ENCODE data around the gene TANC2. TPM values are rescaled to one million over a fixed set of nuclear protein-coding genes. Genes with fewer than 3 reads are reported as not detected.
A peak's percentile ranks its signal among the peaks of the same experiment; 100 is the strongest.

TANC2 gene
- total and polyA plus RNA-seq, 4 donors = 50.8 to 118 (median 71.3) TPM

DNA sequence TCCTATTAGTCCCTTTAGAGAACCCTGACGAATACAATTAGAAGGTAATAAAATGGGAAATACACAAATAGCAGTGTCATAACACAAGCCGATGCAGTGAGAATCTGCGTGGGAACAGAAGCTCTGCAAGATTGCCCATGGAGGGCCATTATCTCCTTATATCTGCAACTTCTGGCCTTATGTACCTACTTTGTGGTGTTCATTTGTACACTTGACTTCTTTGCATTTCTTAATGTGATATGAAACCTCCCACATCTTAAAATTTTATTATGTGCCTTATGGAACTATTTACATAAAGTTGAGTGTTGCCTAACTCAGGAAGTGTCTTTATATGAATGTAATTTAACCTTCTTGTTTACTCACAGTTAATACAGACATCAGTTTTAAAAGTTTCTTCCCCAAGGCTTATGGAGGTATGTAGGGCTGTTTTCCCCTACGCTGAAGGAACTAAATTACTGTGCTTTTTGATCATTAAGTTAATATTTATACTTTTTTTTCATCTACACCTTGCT, 10.1 kb upstream of the TANC2 start:
- no peak overlapping the region for H3K27ac ChIP-seq (ENCODE audit: low read depth, low read length)
- no peak overlapping the region for H3K4me3 ChIP-seq (ENCODE audit: low read depth, low read length)
- H3K27me3 ChIP-seq (ENCODE audit: control insufficient read depth, insufficient read depth, low read length) = no peaks in the 10 kb centered on the region
- H3K4me1 ChIP-seq (ENCODE audit: control insufficient read depth, insufficient read depth, low read length) = no peaks in the 10 kb centered on the region
- peak in 1 of 6 donors; percentile 37 for DNase-seq (ENCODE audit: low read depth in 4 of 6, low spot score in 6 of 6)
- no CpG with 5 or more reads among the region's 4 CpGs for WGBS (ENCODE audit: insufficient coverage)
- no peaks in the 10 kb centered on the region for H3K9me3 ChIP-seq (ENCODE audit: control insufficient read depth, insufficient read depth, low read length)
- H3K36me3 ChIP-seq (ENCODE audit: control insufficient read depth, insufficient read depth, low read length) = no peaks in the 10 kb centered on the region

GRCh38 chr17:62963296-62963695, 2.7 kb upstream of the TANC2 start:
- Histone ChIP-seq H3K4me1 (ENCODE audit: control insufficient read depth, insufficient read depth, low read length) (peaks cover 8% of the 10 kb centered on the region), H3K27ac (ENCODE audit: low read depth, low read length) (no peak overlapping the region), H3K36me3 (ENCODE audit: control insufficient read depth, insufficient read depth, low read length) (no peaks in the 10 kb centered on the region), H3K27me3 (ENCODE audit: control insufficient read depth, insufficient read depth, low read length) (no peaks in the 10 kb centered on the region), H3K9me3 (ENCODE audit: control insufficient read depth, insufficient read depth, low read length) (no peaks in the 10 kb centered on the region), H3K4me3 (ENCODE audit: low read depth, low read length) (no peak overlapping the region)
- DNase-seq (ENCODE audit: low read depth in 4 of 6, low spot score in 6 of 6) = no peak
- WGBS (ENCODE audit: insufficient coverage) = 74% methylated on average over 3 of the region's 3 CpGs

GRCh38 chr17:62964506-62964905, 1.5 kb upstream of the TANC2 start:
- no peak for DNase-seq (ENCODE audit: low read depth in 4 of 6, low spot score in 6 of 6)
- no peaks in the 10 kb centered on the region for H3K27me3 ChIP-seq (ENCODE audit: control insufficient read depth, insufficient read depth, low read length)
- H3K4me3 ChIP-seq (ENCODE audit: low read depth, low read length) = no peak overlapping the region
- no CpG with 5 or more reads among the region's 4 CpGs for WGBS (ENCODE audit: insufficient coverage)
- H3K9me3 ChIP-seq (ENCODE audit: control insufficient read depth, insufficient read depth, low read length) = no peaks in the 10 kb centered on the region
- no peak overlapping the region for H3K27ac ChIP-seq (ENCODE audit: low read depth, low read length)
- no peaks in the 10 kb centered on the region for H3K36me3 ChIP-seq (ENCODE audit: control insufficient read depth, insufficient read depth, low read length)
- peaks cover 8% of the 10 kb centered on the region for H3K4me1 ChIP-seq (ENCODE audit: control insufficient read depth, insufficient read depth, low read length)

DNA sequence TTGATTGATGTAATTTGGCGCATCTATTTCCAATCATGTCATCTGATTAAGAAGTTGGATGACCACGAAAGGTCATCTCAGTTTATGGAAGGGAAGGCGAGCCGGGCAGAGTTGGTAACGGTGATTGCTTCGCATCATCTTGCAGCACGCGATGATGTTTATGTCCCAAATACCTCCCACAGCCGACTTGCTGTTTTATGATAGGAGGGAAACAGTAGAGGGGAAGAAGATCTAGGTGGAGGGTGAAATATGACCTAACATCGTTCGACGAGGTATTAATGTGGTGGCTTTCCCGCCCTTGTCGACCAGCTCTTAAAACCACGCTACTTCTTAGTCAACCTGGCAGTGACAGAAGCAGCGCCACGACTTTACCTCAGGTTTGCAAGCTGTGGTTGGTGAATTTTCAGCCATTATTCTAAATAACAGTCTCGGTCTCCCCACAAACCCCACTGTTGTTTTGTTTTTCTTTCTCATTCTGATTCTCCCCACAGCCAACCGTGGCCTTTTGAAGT, 805 bp upstream of the TANC2 start:
- H3K27me3 ChIP-seq (ENCODE audit: control insufficient read depth, insufficient read depth, low read length) = no peaks in the 10 kb centered on the region
- H3K36me3 ChIP-seq (ENCODE audit: control insufficient read depth, insufficient read depth, low read length) = no peaks in the 10 kb centered on the region
- H3K4me1 ChIP-seq (ENCODE audit: control insufficient read depth, insufficient read depth, low read length) = peaks cover 8% of the 10 kb centered on the region
- H3K27ac ChIP-seq (ENCODE audit: low read depth, low read length) = peak overlapping the region; percentile 83
- 7% methylated on average over 2 of the region's 19 CpGs for WGBS (ENCODE audit: insufficient coverage)
- H3K4me3 ChIP-seq (ENCODE audit: low read depth, low read length) = peak overlapping the region; percentile 78
- no peaks in the 10 kb centered on the region for H3K9me3 ChIP-seq (ENCODE audit: control insufficient read depth, insufficient read depth, low read length)
- no peak for DNase-seq (ENCODE audit: low read depth in 4 of 6, low spot score in 6 of 6)

- Histone ChIP-seq H3K9me3 (ENCODE audit: control insufficient read depth, insufficient read depth, low read length) (no peaks in the 10 kb centered on the region), H3K27me3 (ENCODE audit: control insufficient read depth, insufficient read depth, low read length) (no peaks in the 10 kb centered on the region), H3K4me1 (ENCODE audit: control insufficient read depth, insufficient read depth, low read length) (peaks cover 8% of the 10 kb centered on the region), H3K36me3 (ENCODE audit: control insufficient read depth, insufficient read depth, low read length) (no peaks in the 10 kb centered on the region), H3K4me3 (ENCODE audit: low read depth, low read length) (peak overlapping the region; percentile 85), H3K27ac (ENCODE audit: low read depth, low read length) (peak overlapping the region; percentile 75)
- WGBS (ENCODE audit: insufficient coverage) = 0% methylated on average over 80 of the region's 80 CpGs
- peak in 2 of 6 donors; percentile 62 to 69 for DNase-seq (ENCODE audit: low read depth in 4 of 6, low spot score in 6 of 6)
These were observed 580 bp downstream of the TANC2 start for GRCh38 chr17:62966426-62967204.

GRCh38 chr17:62967205-62967529, 1.1 kb downstream of the TANC2 start:
- no peak for DNase-seq (ENCODE audit: low read depth in 4 of 6, low spot score in 6 of 6)
- no peaks in the 10 kb centered on the region for H3K36me3 ChIP-seq (ENCODE audit: control insufficient read depth, insufficient read depth, low read length)
- 6% methylated on average over 2 of the region's 4 CpGs for WGBS (ENCODE audit: insufficient coverage)
- H3K4me1 ChIP-seq (ENCODE audit: control insufficient read depth, insufficient read depth, low read length) = peaks cover 8% of the 10 kb centered on the region
- H3K9me3 ChIP-seq (ENCODE audit: control insufficient read depth, insufficient read depth, low read length) = no peaks in the 10 kb centered on the region
- no peaks in the 10 kb centered on the region for H3K27me3 ChIP-seq (ENCODE audit: control insufficient read depth, insufficient read depth, low read length)
- H3K27ac ChIP-seq (ENCODE audit: low read depth, low read length) = peak overlapping the region; percentile 75
- peak overlapping the region; percentile 85 for H3K4me3 ChIP-seq (ENCODE audit: low read depth, low read length)

- peak in 4 of 6 donors; percentile 61 to 97 (median 78) for DNase-seq (ENCODE audit: low read depth in 4 of 6, low spot score in 6 of 6)
- H3K9me3 ChIP-seq (ENCODE audit: control insufficient read depth, insufficient read depth, low read length) = no peaks in the 10 kb centered on the region
- peak overlapping the region; percentile 85 for H3K4me3 ChIP-seq (ENCODE audit: low read depth, low read length)
- 0% methylated on average over 2 of the region's 3 CpGs for WGBS (ENCODE audit: insufficient coverage)
- H3K36me3 ChIP-seq (ENCODE audit: control insufficient read depth, insufficient read depth, low read length) = no peaks in the 10 kb centered on the region
- H3K4me1 ChIP-seq (ENCODE audit: control insufficient read depth, insufficient read depth, low read length) = peaks cover 8% of the 10 kb centered on the region
- H3K27me3 ChIP-seq (ENCODE audit: control insufficient read depth, insufficient read depth, low read length) = no peaks in the 10 kb centered on the region
- H3K27ac ChIP-seq (ENCODE audit: low read depth, low read length) = no peak overlapping the region
These were observed 2.4 kb downstream of the TANC2 start for GRCh38 chr17:62968445-62968923.

GRCh38 chr17:62970610-62971009, 4.6 kb downstream of the TANC2 start:
- H3K9me3 ChIP-seq (ENCODE audit: control insufficient read depth, insufficient read depth, low read length) = no peaks in the 10 kb centered on the region
- no peaks in the 10 kb centered on the region for H3K36me3 ChIP-seq (ENCODE audit: control insufficient read depth, insufficient read depth, low read length)
- H3K4me1 ChIP-seq (ENCODE audit: control insufficient read depth, insufficient read depth, low read length) = peaks cover 5% of the 10 kb centered on the region
- no peak for DNase-seq (ENCODE audit: low read depth in 4 of 6, low spot score in 6 of 6)
- no peak overlapping the region for H3K27ac ChIP-seq (ENCODE audit: low read depth, low read length)
- no peak overlapping the region for H3K4me3 ChIP-seq (ENCODE audit: low read depth, low read length)
- H3K27me3 ChIP-seq (ENCODE audit: control insufficient read depth, insufficient read depth, low read length) = no peaks in the 10 kb centered on the region

- no peak overlapping the region for H3K4me3 ChIP-seq (ENCODE audit: low read depth, low read length)
- H3K36me3 ChIP-seq (ENCODE audit: control insufficient read depth, insufficient read depth, low read length) = no peaks in the 10 kb centered on the region
- no peak overlapping the region for H3K27ac ChIP-seq (ENCODE audit: low read depth, low read length)
- no CpG with 5 or more reads among the region's 4 CpGs for WGBS (ENCODE audit: insufficient coverage)
- peaks cover 2% of the 10 kb centered on the region for H3K4me1 ChIP-seq (ENCODE audit: control insufficient read depth, insufficient read depth, low read length)
- no peaks in the 10 kb centered on the region for H3K9me3 ChIP-seq (ENCODE audit: control insufficient read depth, insufficient read depth, low read length)
- no peak for DNase-seq (ENCODE audit: low read depth in 4 of 6, low spot score in 6 of 6)
- no peaks in the 10 kb centered on the region for H3K27me3 ChIP-seq (ENCODE audit: control insufficient read depth, insufficient read depth, low read length)
These were observed 5.8 kb downstream of the TANC2 start for GRCh38 chr17:62971853-62972252.

DNA sequence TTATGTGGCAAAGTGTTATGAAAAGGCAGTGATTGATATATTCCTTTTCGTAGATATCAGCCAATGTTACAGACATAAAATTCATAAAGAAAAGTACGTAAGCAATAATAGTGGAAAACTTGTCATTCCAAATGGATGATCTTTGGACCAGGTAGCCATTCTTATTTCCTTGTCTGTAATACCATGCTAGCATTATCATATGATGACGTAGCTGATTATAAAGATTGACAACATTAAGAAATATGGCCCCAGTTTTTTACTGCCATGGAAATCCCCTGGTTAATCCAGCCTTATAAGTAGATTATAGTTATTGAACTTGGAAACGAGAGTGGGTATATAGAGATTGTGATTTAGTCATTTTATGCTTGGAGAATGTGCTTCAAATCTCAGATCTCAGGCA, 8.8 kb downstream of the TANC2 start:
- H3K27ac ChIP-seq (ENCODE audit: low read depth, low read length) = no peak overlapping the region
- H3K27me3 ChIP-seq (ENCODE audit: control insufficient read depth, insufficient read depth, low read length) = no peaks in the 10 kb centered on the region
- no peaks in the 10 kb centered on the region for H3K4me1 ChIP-seq (ENCODE audit: control insufficient read depth, insufficient read depth, low read length)
- no peaks in the 10 kb centered on the region for H3K36me3 ChIP-seq (ENCODE audit: control insufficient read depth, insufficient read depth, low read length)
- H3K4me3 ChIP-seq (ENCODE audit: low read depth, low read length) = no peak overlapping the region
- DNase-seq (ENCODE audit: low read depth in 4 of 6, low spot score in 6 of 6) = no peak
- 83% methylated on average over 1 of the region's 4 CpGs for whole genome bisulfite sequencing (ENCODE audit: insufficient coverage)
- no peaks in the 10 kb centered on the region for H3K9me3 ChIP-seq (ENCODE audit: control insufficient read depth, insufficient read depth, low read length)

Measured in spinal cord (tissue), 10 donors.